ENCODE data around the gene MKLN1.
A peak's percentile ranks its signal among the peaks of the same experiment; 100 is the strongest.

MKLN1 gene

GRCh38 chr7:131312838-131313237, 14.8 kb upstream of the MKLN1 start:
- no peak for TF ChIP-seq CTCF (IDR thresholded peaks at IDR 0.05; ENCODE audit: low read length, missing control alignments)
- DNase-seq (ENCODE audit: low read depth), result no peak
- H3K4me3 ChIP-seq (replicated peaks; ENCODE audit: low read depth, low read length), result no peak overlapping the region

DNA sequence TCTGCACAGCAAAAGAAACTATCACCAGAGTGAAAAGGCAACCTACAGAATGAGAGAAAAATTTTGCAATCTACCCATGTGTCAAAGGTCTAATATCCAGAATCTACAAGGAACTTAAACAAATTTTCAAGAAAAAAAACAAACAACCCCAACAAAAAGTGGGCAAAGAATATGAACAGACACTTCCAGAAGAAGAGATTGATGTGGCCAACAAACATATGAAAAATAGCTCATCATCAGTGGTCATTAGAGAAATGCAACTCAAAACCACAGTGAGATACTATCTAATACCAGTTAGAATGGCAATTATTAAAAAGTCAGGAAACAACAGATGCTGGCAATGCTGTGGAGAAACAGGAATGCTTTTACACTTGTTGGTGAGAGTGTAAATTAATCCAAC, 7.1 kb upstream of the MKLN1 start:
- no peak overlapping the region for H3K4me3 ChIP-seq (replicated peaks; ENCODE audit: low read depth, low read length)
- TF ChIP-seq CTCF (IDR thresholded peaks at IDR 0.05; ENCODE audit: low read length, missing control alignments), result no peak
- DNase-seq (ENCODE audit: low read depth), result no peak

DNA sequence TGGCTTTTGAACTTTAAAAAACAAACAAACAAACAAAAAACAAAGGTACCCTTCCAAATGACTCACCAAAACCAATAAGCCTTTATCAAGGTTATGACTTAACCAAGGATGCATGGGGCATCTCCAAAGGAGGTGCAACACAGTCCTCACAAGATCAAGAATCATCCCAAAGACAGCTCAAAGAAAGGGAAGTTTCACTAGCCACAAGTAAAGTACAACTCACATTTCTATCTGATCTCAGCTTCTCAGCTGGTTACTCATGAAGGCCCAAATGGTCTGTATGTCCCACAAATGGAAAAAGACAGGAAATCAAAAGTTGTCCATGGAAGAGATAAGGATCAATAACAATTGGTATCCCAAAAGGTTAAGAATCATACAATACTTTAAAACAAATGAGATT, 6.0 kb upstream of the MKLN1 start:
- DNase-seq (ENCODE audit: low read depth), result no peak
- no peak for TF ChIP-seq CTCF (IDR thresholded peaks at IDR 0.05; ENCODE audit: low read length, missing control alignments)
- no peak overlapping the region for H3K4me3 ChIP-seq (replicated peaks; ENCODE audit: low read depth, low read length)

DNA sequence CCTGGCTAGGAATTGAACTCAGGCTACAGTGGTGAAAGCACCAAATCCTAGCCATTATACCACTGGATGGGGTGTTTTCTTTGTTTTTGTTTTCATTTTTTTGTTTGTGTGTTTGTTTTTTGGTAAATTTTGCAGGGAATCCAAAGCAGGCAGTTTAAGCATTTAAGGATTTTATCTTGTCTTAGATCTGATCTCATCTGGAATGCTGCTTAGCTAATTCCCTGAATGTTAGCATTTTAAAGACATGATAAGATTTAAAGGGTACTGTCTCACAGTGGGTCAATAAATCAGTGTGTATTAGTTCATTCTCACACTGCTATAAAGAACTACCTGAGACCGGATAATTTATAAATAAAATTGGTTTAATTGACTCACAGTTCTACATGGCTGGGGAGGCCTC, 5.6 kb upstream of the MKLN1 start:
- no peak for DNase-seq (ENCODE audit: low read depth)
- TF ChIP-seq CTCF (IDR thresholded peaks at IDR 0.05; ENCODE audit: low read length, missing control alignments), result no peak
- no peak overlapping the region for H3K4me3 ChIP-seq (replicated peaks; ENCODE audit: low read depth, low read length)

DNA sequence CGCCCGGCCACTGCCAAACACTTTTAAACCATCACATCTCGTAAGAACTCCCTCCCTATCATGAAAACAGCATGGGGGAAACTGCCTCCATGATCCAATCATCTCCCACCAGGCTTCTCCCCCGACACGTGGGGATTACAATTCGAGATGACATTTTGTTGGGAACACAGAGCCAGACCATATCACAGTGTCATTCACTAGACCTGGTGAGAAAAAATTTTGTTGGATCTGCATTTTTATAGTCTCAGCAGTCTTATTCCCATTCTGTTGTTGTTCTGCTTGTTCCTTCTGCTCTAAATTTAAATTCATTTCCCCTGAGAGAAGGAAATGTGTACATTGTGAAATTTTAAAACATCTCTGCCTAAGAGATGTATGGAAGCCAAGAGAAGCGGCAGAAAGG, 4.8 kb upstream of the MKLN1 start:
- TF ChIP-seq CTCF (IDR thresholded peaks at IDR 0.05; ENCODE audit: low read length, missing control alignments), result no peak
- no peak for DNase-seq (ENCODE audit: low read depth)
- no peak overlapping the region for H3K4me3 ChIP-seq (replicated peaks; ENCODE audit: low read depth, low read length)

DNA sequence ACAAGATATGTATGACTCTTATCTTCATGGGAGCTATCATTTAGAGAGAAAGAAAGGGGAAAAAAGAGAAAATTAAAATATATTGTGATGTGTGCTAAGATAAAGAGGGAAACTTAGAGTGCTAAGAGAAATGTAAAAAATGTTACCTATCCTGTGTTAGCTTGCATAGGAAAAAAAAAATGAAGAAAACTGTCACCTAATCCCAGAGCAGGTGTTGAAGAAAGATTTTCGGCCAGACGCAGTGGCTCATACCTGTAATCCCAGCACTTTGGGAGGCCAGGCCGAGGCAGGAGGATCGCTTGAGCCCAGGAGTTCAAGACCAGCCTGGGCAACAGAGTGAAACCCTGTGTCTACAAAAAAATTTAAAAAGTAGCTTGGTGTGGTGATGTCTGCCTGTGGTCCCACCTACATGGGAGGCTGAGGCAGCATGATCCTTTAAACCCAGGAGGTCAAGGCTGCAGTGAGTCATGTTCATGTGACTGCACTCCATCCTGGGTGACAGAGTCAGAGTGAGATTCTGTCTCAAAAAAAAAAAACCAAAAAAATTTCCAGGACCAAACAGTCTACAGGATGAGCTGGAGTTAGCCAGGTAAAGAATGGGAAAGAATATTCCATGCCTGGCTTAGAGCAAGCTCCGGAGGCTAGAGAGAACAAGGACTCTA, 2.4 kb upstream of the MKLN1 start:
- TF ChIP-seq CTCF (IDR thresholded peaks at IDR 0.05; ENCODE audit: low read length, missing control alignments), result no peak
- DNase-seq (ENCODE audit: low read depth), result no peak

DNA sequence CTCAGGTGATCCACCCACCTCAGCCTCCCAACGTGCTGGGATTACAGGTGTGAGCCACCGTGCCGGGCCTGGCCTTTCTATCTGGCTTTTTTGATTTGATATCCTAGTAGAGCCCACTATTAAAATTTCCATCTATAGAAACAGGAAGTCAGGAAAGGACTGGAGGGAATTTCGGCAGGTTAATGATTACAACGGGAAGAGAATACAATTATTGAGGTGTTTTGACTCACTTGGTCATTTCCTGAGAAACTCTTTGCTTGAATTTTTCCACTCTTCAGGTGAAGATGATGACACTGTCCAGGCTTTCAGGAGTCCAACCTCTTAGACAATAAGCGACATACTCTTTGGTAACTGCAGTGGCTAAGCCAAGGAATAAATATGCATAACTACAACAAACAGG, 1.1 kb upstream of the MKLN1 start:
- DNase-seq (ENCODE audit: low read depth), result peak; percentile 2
- no peak for TF ChIP-seq CTCF (IDR thresholded peaks at IDR 0.05; ENCODE audit: low read length, missing control alignments)
- peak overlapping the region; percentile 94 for H3K4me3 ChIP-seq (replicated peaks; ENCODE audit: low read depth, low read length)

More for the DNA sequence above, 2.4 kb upstream of the MKLN1 start:
- no peak overlapping the region for H3K4me3 ChIP-seq (replicated peaks; ENCODE audit: low read depth, low read length)
